ENCODE measurements around the gene SPDYA.
A peak's percentile ranks its signal among the peaks of the same experiment; 100 is the strongest.

SPDYA gene

GRCh38 chr2:28855193-28855592, 44.6 kb downstream of the SPDYA start:
- DNase-seq (ENCODE audit: low read depth): no peak
- TF ChIP-seq, protein P1, sequence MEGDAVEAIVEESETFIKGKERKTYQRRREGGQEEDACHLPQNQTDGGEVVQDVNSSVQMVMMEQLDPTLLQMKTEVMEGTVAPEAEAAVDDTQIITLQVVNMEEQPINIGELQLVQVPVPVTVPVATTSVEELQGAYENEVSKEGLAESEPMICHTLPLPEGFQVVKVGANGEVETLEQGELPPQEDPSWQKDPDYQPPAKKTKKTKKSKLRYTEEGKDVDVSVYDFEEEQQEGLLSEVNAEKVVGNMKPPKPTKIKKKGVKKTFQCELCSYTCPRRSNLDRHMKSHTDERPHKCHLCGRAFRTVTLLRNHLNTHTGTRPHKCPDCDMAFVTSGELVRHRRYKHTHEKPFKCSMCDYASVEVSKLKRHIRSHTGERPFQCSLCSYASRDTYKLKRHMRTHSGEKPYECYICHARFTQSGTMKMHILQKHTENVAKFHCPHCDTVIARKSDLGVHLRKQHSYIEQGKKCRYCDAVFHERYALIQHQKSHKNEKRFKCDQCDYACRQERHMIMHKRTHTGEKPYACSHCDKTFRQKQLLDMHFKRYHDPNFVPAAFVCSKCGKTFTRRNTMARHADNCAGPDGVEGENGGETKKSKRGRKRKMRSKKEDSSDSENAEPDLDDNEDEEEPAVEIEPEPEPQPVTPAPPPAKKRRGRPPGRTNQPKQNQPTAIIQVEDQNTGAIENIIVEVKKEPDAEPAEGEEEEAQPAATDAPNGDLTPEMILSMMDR (IDR thresholded peaks at IDR 0.05; ENCODE audit: control insufficient read depth, extremely low read depth, insufficient read depth): no peak
- no peak overlapping the region for H3K4me3 ChIP-seq (ENCODE audit: low read depth, low read length)

- no peak overlapping the region for H3K4me3 ChIP-seq (ENCODE audit: low read depth, low read length)
- TF ChIP-seq, protein P1 (IDR thresholded peaks at IDR 0.05; ENCODE audit: control insufficient read depth, extremely low read depth, insufficient read depth): no peak
- DNase-seq (ENCODE audit: low read depth): no peak
Observed at GRCh38 chr2:28855977-28856376, 45.3 kb downstream of the SPDYA start.

GRCh38 chr2:28868611-28869010, 58.0 kb downstream of the SPDYA start:
- TF ChIP-seq, protein P1 (IDR thresholded peaks at IDR 0.05; ENCODE audit: control insufficient read depth, extremely low read depth, insufficient read depth): no peak
- DNase-seq (ENCODE audit: low read depth): no peak
- H3K4me3 ChIP-seq (ENCODE audit: low read depth, low read length): peak overlapping the region; percentile 85

DNA sequence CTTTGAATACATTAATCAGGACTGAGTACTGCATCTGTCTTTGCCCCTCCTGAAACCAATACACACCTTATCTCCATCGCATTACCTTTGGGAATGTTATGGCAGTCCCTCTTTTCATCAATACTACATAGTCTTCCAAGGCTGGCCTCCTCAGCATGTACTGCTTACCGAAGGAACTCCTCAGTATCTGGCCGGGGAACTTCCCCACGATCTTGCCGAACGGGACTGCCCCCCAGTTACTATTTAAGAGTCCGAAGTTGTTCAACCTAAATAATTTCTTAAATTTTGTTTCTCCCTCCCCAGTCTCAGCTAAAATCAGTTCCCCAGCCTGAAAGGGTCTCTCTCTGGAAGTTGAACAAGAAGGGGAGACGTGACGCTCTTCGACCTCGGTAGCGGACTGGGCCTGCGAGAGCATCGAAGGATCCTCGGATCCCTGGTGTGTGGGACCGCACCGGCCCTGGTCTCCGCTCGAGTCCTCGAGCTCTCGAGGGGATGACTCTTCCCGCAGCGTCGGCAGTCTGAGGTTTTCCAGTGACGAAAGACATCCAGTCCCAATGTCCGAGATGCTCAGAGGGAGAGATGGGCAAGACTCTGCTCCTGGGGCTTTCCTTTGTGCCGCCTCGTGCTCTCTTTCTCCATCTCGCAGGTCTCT, 59.0 kb downstream of the SPDYA start:
- no peak for DNase-seq (ENCODE audit: low read depth)
- TF ChIP-seq, protein P1 (IDR thresholded peaks at IDR 0.05; ENCODE audit: control insufficient read depth, extremely low read depth, insufficient read depth): no peak
- peak overlapping the region; percentile 85 for H3K4me3 ChIP-seq (ENCODE audit: low read depth, low read length)

GRCh38 chr2:28870146-28870891, 59.7 kb downstream of the SPDYA start, which contains the start of gene TRMT61B:
TRMT61B (minus strand) TSS chr2:28870309; CDS start chr2:28870277, 32 bp downstream.
- DNase-seq (ENCODE audit: low read depth): peak; percentile 83
- TF ChIP-seq, protein P1 (IDR thresholded peaks at IDR 0.05; ENCODE audit: control insufficient read depth, extremely low read depth, insufficient read depth): no peak
- peak within 1 kb of the TSS; percentile 85 for H3K4me3 ChIP-seq (ENCODE audit: low read depth, low read length)

DNA sequence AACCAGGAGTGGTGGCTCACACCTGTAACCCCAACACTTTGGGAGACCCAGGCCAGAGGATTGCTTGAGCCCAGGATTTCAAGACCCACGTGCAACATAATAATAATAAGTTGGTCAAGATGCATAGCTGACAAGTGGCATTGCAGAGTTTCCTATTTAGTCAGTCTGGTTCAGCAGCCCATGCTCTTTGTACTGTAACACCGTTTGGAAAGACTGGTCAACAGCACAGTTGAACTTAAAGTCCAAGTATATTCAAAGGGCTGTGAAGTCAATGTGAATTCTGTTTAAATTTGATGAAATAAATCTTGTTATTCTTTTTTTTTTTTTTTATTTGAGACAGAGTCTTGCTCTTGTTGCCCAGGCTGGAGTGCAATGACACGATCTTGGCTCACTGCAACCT, 61.0 kb downstream of the SPDYA start:
- DNase-seq (ENCODE audit: low read depth): no peak
- no peak overlapping the region for H3K4me3 ChIP-seq (ENCODE audit: low read depth, low read length)
- TF ChIP-seq, protein P1 (IDR thresholded peaks at IDR 0.05; ENCODE audit: control insufficient read depth, extremely low read depth, insufficient read depth): no peak
